ES-I3 (cell line): Measurements from ENCODE around the gene CPEB1.
A peak's percentile ranks its signal among the peaks of the same experiment; 100 is the strongest.

ENCODE experiments used
- H3K36me3 ChIP-seq: 2 replicates; pipeline ENCODE4 v1.6.1; 2013; ENCODE audit warnings: mild to moderate bottlenecking, low read length, control low read depth, moderate library complexity; ENCODE audit not compliant: insufficient read depth
- H3K4me1 ChIP-seq: 2 replicates; pipeline ENCODE4 v1.6.1; 2013; ENCODE audit warnings: mild to moderate bottlenecking, control low read depth, low read length; ENCODE audit not compliant: insufficient read depth
- H3K9ac ChIP-seq: 2 replicates; pipeline ENCODE4 v1.6.1; 2013; ENCODE audit warnings: low read depth, mild to moderate bottlenecking, low read length, moderate library complexity
- H3K9me3 ChIP-seq: 2 replicates; pipeline ENCODE4 v1.6.1; 2013; ENCODE audit warnings: mild to moderate bottlenecking, low read length, moderate library complexity; ENCODE audit not compliant: control insufficient read depth, insufficient read depth

CPEB1 gene

GRCh38 chr15:82647045-82647834, at the start of gene CPEB1:
Gene CPEB1, minus strand, starts transcription at chr15:82647363. Its CDS starts 18,904 bp downstream, at chr15:82628459.
- peaks cover 9% of the 10 kb centered on the region for H3K4me1 ChIP-seq
- H3K9ac ChIP-seq: peak within 1 kb of the TSS; percentile 45; the same call in 1 of the 2 replicates
- no peaks in the 10 kb centered on the region for H3K9me3 ChIP-seq
- no peaks in the 10 kb centered on the region for H3K36me3 ChIP-seq

GRCh38 chr15:82692171-82692570, 45.0 kb upstream of the CPEB1 start:
- H3K4me1 ChIP-seq: no peaks in the 10 kb centered on the region

GRCh38 chr15:82689147-82689546, 42.0 kb upstream of the CPEB1 start:
- no peaks in the 10 kb centered on the region for H3K4me1 ChIP-seq
- no peak overlapping the region for H3K9ac ChIP-seq
- no peaks in the 10 kb centered on the region for H3K9me3 ChIP-seq
- H3K36me3 ChIP-seq: no peaks in the 10 kb centered on the region

More at GRCh38 chr15:82692171-82692570, 45.0 kb upstream of the CPEB1 start:
- Histone ChIP-seq H3K36me3 (no peaks in the 10 kb centered on the region), H3K9me3 (no peaks in the 10 kb centered on the region), H3K9ac (no peak overlapping the region)

- H3K4me1 ChIP-seq: no peaks in the 10 kb centered on the region
- H3K36me3 ChIP-seq: no peaks in the 10 kb centered on the region
- no peaks in the 10 kb centered on the region for H3K9me3 ChIP-seq
- H3K9ac ChIP-seq: no peak overlapping the region
These were observed 41.5 kb upstream of the CPEB1 start for GRCh38 chr15:82688691-82689090.

- Histone ChIP-seq H3K9me3 (no peaks in the 10 kb centered on the region), H3K4me1 (0 out of 2 replicates have a peak, but pooled peaks cover 5% of the 10 kb centered on the region), H3K9ac (peak overlapping the region; percentile 65; the same call in 1 of the 2 replicates), H3K36me3 (no peaks in the 10 kb centered on the region)
These were observed 34.2 kb upstream of the CPEB1 start for GRCh38 chr15:82681371-82681770.

- H3K4me1 ChIP-seq: 0 out of 2 replicates have a peak, but pooled peaks cover 5% of the 10 kb centered on the region
- H3K9me3 ChIP-seq: no peaks in the 10 kb centered on the region
- H3K36me3 ChIP-seq: no peaks in the 10 kb centered on the region
- peak overlapping the region; percentile 87 for H3K9ac ChIP-seq
These were observed 33.3 kb upstream of the CPEB1 start for GRCh38 chr15:82680200-82681102.

GRCh38 chr15:82679626-82680199, 32.5 kb upstream of the CPEB1 start:
- no peaks in the 10 kb centered on the region for H3K36me3 ChIP-seq
- no peaks in the 10 kb centered on the region for H3K9me3 ChIP-seq
- H3K4me1 ChIP-seq: 0 out of 2 replicates have a peak, but pooled peaks cover 5% of the 10 kb centered on the region
- H3K9ac ChIP-seq: peak overlapping the region; percentile 87

GRCh38 chr15:82677720-82678323, 30.7 kb upstream of the CPEB1 start:
- 0 out of 2 replicates have a peak, but pooled peaks cover 5% of the 10 kb centered on the region for H3K4me1 ChIP-seq
- H3K9ac ChIP-seq: no peak overlapping the region
- H3K9me3 ChIP-seq: no peaks in the 10 kb centered on the region
- H3K36me3 ChIP-seq: no peaks in the 10 kb centered on the region

- Histone ChIP-seq H3K4me1 (no peaks in the 10 kb centered on the region), H3K9ac (no peak overlapping the region), H3K9me3 (no peaks in the 10 kb centered on the region), H3K36me3 (no peaks in the 10 kb centered on the region)
These were observed 27.7 kb upstream of the CPEB1 start for GRCh38 chr15:82674873-82675272.

- no peaks in the 10 kb centered on the region for H3K36me3 ChIP-seq
- no peaks in the 10 kb centered on the region for H3K4me1 ChIP-seq
- no peak overlapping the region for H3K9ac ChIP-seq
- no peaks in the 10 kb centered on the region for H3K9me3 ChIP-seq
These were observed 23.5 kb upstream of the CPEB1 start for GRCh38 chr15:82670699-82671098.

GRCh38 chr15:82666606-82667005, 19.4 kb upstream of the CPEB1 start:
- Histone ChIP-seq H3K36me3 (no peaks in the 10 kb centered on the region), H3K4me1 (no peaks in the 10 kb centered on the region), H3K9ac (no peak overlapping the region), H3K9me3 (no peaks in the 10 kb centered on the region)

- Histone ChIP-seq H3K36me3 (no peaks in the 10 kb centered on the region), H3K9me3 (no peaks in the 10 kb centered on the region), H3K4me1 (no peaks in the 10 kb centered on the region)
These were observed 16.9 kb upstream of the CPEB1 start for GRCh38 chr15:82664021-82664420.

GRCh38 chr15:82663186-82663600, 16.0 kb upstream of the CPEB1 start:
- Histone ChIP-seq H3K9me3 (no peaks in the 10 kb centered on the region), H3K36me3 (no peaks in the 10 kb centered on the region), H3K4me1 (no peaks in the 10 kb centered on the region), H3K9ac (no peak overlapping the region)

More at GRCh38 chr15:82664021-82664420, 16.9 kb upstream of the CPEB1 start:
- no peak overlapping the region for H3K9ac ChIP-seq

- H3K9ac ChIP-seq: no peak overlapping the region
- H3K36me3 ChIP-seq: no peaks in the 10 kb centered on the region
- no peaks in the 10 kb centered on the region for H3K4me1 ChIP-seq
- no peaks in the 10 kb centered on the region for H3K9me3 ChIP-seq
These were observed 15.5 kb upstream of the CPEB1 start for GRCh38 chr15:82662641-82663040.
